Activated CD4-positive, alpha-beta T cell treated with anti-CD3 and anti-CD28 coated beads, Interleukin-2, amount 50 U/mL, for 4 hours (primary cell): ENCODE measurements around the gene INTS1.
"Not testable (repeated sequence)": the region's sequence is repeated elsewhere in the genome, so short reads cannot be mapped to it uniquely, and the experiment has no call there.

Experiments
- DNase-seq, 2 experiments: peaks; one replicate each; pipeline ENCODE4 v3.0.0-alpha.2; 2020

INTS1 gene

DNA sequence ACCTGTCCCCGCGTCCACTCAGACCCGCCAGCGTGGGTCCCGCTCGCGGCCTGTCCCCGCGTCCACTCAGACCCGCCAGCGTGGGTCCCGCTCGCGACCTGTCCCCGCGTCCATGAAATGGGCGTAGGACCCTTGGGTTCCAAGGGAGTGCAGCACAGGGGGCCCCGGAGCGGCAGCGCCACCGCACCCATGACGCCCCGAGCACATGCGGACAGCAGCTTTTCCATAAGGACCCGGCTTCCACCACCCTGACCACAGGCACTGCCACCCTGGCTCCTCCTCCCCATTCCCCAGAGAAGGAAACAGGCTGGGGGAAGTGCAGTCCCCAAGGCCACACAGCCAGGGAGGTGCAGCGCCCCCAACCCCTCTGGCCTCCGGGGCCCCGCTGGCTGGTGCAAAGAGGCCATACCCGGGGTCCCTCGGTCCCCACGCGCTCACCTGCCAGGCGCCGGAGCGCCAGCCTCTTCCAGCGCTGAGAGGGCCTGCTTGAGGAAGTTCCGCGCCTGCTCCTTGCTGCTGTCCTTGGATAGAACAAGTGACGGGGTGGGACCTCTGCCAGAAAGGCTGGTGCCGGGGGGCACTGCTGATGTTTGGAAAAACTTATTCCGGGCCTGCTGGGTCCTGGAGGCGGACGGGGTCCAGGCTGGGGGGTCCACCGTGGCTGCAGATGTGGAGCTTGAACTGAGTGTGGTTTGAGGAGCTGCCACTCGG is 59.8 kb downstream of the INTS1 start:
- no peak for DNase-seq

GRCh38 chr7:1443587-1444200 is 60.5 kb downstream of the INTS1 start:
- DNase-seq = not testable (repeated sequence)

- no peak for DNase-seq
Measured at GRCh38 chr7:1442355-1443124, 61.6 kb downstream of the INTS1 start.

DNA sequence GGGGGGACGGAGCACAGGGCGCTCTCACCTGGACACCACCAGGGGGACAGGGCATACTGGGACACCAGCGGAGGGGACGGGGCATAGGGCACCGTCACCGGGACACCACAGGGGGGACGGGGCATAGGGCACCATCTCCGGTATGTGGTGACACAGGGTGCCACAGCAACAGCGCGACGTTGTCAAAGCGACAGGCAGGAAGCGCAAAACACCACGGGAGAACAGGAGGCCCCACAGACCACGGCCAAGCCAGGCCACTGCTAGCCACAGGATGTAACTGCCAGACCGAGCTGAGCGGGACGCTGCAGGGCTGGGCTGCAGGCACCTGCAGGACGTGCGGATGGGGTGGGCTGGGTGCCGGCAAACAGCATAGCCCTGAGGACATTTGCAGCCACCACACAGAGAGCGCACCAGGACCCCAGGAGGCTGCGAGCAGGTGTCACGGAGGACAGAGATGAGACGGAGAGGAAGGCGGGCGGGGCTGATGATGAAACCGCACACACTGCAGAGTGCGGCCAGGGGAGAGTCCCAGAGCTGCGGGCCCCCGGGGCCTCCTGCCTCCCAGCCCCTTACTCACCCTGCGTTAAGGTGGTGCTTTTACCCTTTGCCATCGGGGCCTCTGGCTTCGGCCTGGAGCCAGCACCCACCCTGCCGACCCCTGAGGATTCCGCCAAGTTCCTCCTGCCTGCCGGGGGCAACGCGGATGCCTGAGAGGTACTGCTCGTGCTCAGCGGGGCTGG is 62.4 kb downstream of the INTS1 start:
- no peak for DNase-seq

GRCh38 chr7:1440620-1441019 is 63.6 kb downstream of the INTS1 start:
- DNase-seq = no peak

- no peak for DNase-seq
Measured at GRCh38 chr7:1439373-1440363, 64.5 kb downstream of the INTS1 start.

- DNase-seq = no peak
Measured at GRCh38 chr7:1438821-1439220, 65.4 kb downstream of the INTS1 start.

GRCh38 chr7:1438208-1438607 is 66.0 kb downstream of the INTS1 start:
- DNase-seq = no peak

DNA sequence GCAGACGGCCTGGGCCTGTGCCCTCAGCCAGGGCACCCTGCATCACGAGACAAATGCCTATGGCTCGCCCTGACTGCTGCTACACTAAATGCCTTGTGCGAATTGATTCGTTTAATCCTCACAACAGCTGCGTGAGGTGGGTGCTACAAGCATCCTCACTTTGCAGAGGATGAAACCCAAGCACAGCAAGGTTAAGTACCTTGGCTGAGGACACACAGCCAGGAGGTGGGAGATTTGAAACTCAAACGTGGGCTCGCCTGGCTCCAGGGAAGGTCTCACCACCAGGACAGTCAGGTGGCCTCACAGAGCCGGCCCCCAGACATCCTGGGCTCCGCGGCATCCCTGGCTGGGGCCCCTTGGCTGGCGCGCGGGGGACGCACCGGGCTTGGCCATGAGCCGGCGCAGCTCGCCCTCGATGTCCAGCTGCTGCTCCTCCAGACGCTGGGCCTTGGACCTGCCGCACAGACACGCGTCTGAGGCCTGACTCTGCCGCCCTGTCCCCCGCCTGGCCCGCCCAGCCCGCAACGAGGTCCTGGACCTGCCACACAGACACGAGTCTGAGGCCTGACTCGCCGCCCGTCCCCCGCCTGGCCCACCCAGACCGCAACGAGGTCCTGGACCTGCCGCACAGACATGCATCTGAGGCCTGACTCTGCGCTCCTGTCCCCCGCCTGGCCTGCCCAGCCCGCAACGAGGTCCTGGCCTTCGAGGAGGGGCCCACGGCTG is 66.9 kb downstream of the INTS1 start:
- DNase-seq = no peak

- DNase-seq = no peak
Measured at GRCh38 chr7:1436608-1437007, 67.6 kb downstream of the INTS1 start.

DNA sequence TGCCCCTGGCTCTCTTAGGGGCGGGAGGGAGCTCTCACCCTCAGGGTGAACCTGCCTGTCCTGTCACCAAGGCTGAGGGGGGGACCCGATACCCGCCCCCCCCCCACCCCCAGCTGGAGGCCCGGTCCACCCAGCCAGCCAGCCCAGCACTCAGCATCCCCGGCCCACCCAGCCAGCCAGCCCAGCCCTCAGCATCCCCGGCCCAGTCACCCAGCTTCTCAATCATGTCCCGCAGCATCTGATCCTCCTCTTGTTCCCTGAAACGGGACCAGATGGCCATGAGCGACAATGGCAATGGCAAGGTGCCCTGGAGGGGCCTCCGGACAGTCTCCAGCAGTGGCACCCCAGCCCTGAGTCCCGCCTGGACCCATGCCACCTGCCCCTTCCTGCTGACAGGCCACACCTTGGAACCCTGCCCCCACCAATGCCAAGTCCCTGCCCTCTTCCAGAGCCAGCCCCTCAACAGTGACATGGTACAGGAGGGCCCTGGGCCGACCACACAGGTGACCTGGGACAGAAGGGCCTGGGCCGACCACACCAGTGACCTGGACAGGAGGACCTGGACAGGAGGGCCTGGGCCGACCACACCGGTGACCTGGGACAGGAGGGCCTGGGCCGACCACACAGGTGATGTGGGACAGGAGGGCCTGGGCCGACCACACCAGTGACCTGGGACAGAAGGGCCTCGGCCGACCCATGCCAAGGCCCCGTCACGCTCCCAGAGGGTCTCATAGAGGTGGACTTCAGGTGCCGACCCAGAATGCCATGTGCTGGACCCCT is 69.1 kb downstream of the INTS1 start:
- no peak for DNase-seq

GRCh38 chr7:1434165-1434718 is 69.9 kb downstream of the INTS1 start:
- DNase-seq = no peak

GRCh38 chr7:1433128-1433920 is 70.9 kb downstream of the INTS1 start:
- DNase-seq = no peak

- DNase-seq = peak; percentile 77 to 81
Measured at GRCh38 chr7:1432411-1433082, 71.6 kb downstream of the INTS1 start.

GRCh38 chr7:1431634-1432380 is 72.4 kb downstream of the INTS1 start:
- DNase-seq = no peak

- DNase-seq = no peak
Measured at GRCh38 chr7:1431226-1431625, 73.0 kb downstream of the INTS1 start.

- no peak for DNase-seq
Measured at GRCh38 chr7:1430056-1430845, 73.9 kb downstream of the INTS1 start.
